Bronchial epithelial cell (primary cell): ENCODE results near the gene C14orf180. TPM values are rescaled to one million over a fixed set of nuclear protein-coding genes. Genes with fewer than 3 reads are reported as not detected.

ENCODE experiments used
- DNase-seq: peaks from one replicate; pipeline ENCODE4 v3.0.0-alpha.2; 2010; ENCODE audit warnings: low read depth
- FAIRE-seq: peaks from 2 replicates; lab custom pipeline; 2011; peaks lifted over from hg19 to GRCh38; lab: Jason Lieb, UNC
- H3K27me3 ChIP-seq: 2 replicates; pipeline ENCODE4 v1.5.1; 2011; ENCODE audit warnings: low read length; ENCODE audit not compliant: control insufficient read depth, insufficient read depth
- H3K36me3 ChIP-seq: 2 replicates; pipeline ENCODE4 v1.5.1; 2011; ENCODE audit warnings: low read length; ENCODE audit not compliant: control insufficient read depth, insufficient read depth
- H3K4me3 ChIP-seq: 2 replicates; pipeline ENCODE4 v1.5.1; 2011; ENCODE audit warnings: mild to moderate bottlenecking, low read depth, low read length, control low read depth
- total RNA-seq: library from RNA; depleted of rRNA; stranded (reverse); fragments of >200 nt; gene quantifications from 2 replicates; pipeline ENCODE4 v1.2.1, GENCODE V29; 2014
- TF ChIP-seq, protein P1 (sequence below): IDR thresholded peaks from 2 replicates; pipeline ENCODE4 v1.5.1; 2011; ENCODE audit warnings: mild to moderate bottlenecking, moderate library complexity, low read length, control low read depth, inconsistent platforms; ENCODE audit not compliant: insufficient read depth, severe bottlenecking

The C14orf180 gene
- total RNA-seq, 1 donor from 2014 or later: not detected

DNA sequence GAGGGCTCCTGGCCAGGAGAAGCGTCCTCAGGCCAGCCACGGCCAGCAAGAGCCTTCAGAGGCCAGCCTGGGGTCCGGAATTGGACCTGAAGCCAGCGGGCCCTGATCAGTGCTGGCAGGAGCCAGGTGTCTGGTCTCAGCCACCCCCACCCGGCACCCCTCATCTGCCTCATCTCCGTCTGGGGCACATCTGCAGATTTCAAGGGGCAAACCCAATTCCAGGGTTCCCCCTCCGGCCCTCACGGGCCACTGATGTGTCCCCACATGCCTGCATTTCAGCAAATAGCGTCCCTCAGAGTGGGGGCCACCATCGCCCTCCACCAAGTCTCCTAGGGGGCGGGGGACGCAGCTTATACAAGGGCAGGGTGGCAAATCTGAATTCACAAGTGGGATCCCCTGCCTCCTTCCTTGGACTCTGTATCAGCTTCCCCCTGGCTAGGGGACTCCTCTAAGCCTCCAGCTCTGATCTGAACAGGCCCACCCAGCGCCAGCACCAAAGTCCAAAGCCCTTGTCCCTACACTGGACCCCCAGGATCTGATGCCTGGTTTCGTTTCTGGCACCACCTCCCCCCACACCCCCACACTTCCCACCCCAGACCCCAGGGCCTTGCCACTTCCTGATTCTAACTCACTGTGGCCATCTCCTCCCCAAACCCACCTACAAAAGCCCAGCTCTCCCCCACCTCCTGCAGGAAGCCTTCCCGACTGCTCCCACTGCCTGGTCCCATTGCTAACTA lies 14.9 kb downstream of the C14orf180 start:
- H3K36me3 ChIP-seq: no peaks in the 10 kb centered on the region
- no peak overlapping the region for H3K4me3 ChIP-seq
- FAIRE-seq (no peak), DNase-seq (no peak)
- TF ChIP-seq, protein P1, sequence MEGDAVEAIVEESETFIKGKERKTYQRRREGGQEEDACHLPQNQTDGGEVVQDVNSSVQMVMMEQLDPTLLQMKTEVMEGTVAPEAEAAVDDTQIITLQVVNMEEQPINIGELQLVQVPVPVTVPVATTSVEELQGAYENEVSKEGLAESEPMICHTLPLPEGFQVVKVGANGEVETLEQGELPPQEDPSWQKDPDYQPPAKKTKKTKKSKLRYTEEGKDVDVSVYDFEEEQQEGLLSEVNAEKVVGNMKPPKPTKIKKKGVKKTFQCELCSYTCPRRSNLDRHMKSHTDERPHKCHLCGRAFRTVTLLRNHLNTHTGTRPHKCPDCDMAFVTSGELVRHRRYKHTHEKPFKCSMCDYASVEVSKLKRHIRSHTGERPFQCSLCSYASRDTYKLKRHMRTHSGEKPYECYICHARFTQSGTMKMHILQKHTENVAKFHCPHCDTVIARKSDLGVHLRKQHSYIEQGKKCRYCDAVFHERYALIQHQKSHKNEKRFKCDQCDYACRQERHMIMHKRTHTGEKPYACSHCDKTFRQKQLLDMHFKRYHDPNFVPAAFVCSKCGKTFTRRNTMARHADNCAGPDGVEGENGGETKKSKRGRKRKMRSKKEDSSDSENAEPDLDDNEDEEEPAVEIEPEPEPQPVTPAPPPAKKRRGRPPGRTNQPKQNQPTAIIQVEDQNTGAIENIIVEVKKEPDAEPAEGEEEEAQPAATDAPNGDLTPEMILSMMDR: no peak
- no peaks in the 10 kb centered on the region for H3K27me3 ChIP-seq

DNA sequence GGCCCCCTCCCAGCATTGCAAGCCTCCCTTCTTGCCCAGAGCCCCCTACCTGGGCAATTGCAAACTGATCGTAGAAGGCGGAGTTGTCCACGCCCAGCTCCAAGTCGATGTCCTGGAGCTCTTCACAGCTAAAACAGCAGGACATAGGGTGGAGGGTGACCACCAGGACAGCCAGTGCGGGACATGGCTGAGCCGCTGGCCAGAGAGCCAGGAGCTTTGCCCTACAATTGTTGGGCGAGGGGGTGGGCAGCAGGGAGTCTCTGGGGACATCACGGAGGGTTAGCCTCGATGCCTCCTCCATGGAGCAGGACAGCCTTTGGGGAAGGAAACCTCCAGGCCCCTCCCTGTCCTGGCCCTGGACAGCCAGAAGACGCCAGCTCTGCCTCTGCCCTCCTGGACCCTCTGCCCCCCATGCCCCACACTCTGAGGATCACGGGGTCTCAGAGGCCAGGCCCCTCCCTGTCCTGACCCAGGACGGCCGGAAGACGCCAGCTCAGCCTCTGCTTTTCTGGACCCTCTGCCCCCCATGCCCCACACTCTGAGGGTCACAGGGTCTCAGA lies 15.6 kb downstream of the C14orf180 start:
- TF ChIP-seq, protein P1: no peak
- Histone ChIP-seq H3K36me3 (no peaks in the 10 kb centered on the region), H3K4me3 (no peak overlapping the region), H3K27me3 (no peaks in the 10 kb centered on the region)
- no peak for DNase-seq
- FAIRE-seq: no peak

- TF ChIP-seq, protein P1: no peak
- FAIRE-seq (no peak), DNase-seq (no peak)
- no peaks in the 10 kb centered on the region for H3K27me3 ChIP-seq
- H3K4me3 ChIP-seq: no peak overlapping the region
- H3K36me3 ChIP-seq: no peaks in the 10 kb centered on the region
These were observed 16.4 kb downstream of the C14orf180 start for GRCh38 chr14:104595911-104596450.

GRCh38 chr14:104596451-104596918 lies 16.9 kb downstream of the C14orf180 start:
- Histone ChIP-seq H3K36me3 (no peaks in the 10 kb centered on the region), H3K27me3 (no peaks in the 10 kb centered on the region), H3K4me3 (no peak overlapping the region)
- FAIRE-seq (no peak), DNase-seq (no peak)
- TF ChIP-seq, protein P1: no peak

DNA sequence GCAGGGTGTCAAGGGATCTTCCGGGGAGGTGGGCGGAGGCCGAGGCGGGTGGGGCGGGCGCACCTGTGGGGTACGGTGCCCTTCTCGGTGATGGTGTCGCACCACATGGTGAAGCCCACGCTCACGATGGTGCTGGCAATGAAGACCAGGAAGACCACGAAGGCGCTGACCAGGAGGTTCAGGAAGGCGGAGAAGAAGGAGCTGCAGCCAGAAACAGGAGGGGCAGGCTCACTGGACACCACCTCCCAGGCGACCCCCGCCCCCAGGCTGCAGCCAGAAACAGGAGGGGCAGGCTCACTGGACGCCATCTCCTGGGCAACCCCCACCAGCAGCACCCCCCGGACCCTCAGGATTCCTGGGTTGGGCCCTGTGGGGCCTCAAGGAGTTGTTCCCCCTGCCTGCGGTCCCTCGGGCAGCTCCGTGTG lies 17.4 kb downstream of the C14orf180 start:
- Histone ChIP-seq H3K36me3 (no peaks in the 10 kb centered on the region), H3K27me3 (no peaks in the 10 kb centered on the region), H3K4me3 (no peak overlapping the region)
- no peak for FAIRE-seq
- TF ChIP-seq, protein P1: no peak
- DNase-seq: no peak
